GM12801 (cell line): ENCODE results near the gene SHQ1.

Source experiments
- CTCF ChIP-seq: IDR thresholded peaks from one replicate; pipeline ENCODE4 v1.5.1; 2011; ENCODE audit warnings: control low read depth; ENCODE audit not compliant: insufficient read length; ENCODE audit errors: extremely low read depth

Gene SHQ1

GRCh38 chr3:72721683-72722381, 126.4 kb downstream of the SHQ1 start:
- TF ChIP-seq CTCF, result no peak

- TF ChIP-seq CTCF, result no peak
Observed at GRCh38 chr3:72720566-72720965, 127.7 kb downstream of the SHQ1 start.

DNA sequence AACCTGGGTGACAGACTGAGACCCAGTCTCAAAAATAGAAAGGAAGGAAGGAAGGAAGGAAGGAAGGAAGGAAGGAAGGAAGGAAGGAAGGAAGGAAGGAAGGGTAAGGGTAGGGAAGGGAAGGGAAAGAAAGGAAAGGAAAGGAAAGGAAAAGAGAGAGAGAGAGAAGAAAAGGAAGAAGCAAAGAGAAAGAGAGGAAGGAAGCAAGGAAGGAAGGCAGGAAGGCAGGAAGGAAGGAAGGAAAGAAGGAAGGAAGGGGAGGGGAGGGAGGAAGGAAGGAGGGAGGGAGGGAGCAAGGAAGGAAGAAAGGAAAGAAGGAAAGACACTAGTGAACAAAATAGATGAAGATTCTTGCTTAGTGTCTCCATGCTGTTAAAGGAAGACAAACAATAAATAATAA, 129.1 kb downstream of the SHQ1 start:
- TF ChIP-seq CTCF, result no peak

DNA sequence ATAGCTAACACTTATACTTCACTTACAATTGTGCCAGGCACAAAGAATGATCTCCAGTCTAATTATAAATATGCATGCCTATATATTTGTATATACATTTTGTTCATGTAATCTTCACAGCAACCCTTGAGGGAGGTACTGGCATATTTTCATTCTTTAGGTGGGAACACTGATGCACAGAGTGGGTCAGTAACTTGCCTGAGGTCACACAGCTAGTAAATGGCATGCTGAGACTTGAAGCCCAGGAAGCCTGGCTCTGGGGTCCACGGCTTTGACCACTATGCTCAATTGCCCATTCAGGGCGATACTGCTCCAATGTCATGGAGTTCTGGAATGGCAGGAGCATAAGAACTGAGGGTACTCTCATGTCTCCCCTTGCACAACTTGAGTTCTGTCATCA, 139.8 kb downstream of the SHQ1 start:
- TF ChIP-seq CTCF, result no peak

DNA sequence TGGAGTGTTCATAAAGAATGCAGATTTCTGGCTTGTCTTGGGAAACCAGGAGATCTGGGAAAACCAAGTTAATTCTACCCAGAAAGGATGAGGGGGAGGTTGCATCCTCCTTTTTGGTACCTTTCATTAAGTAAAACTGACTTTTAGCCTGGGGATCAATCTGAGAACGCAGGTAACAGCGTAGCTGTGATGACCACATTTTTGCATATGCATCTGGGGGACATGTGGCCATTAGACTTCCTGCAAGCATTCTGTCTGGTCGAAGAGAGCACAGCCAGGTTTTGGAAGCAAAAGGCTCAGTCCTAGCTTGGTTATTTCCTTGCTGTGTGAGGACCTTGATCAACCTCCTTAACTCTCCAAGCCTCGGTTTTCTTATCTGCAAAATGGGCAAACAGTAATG, 145.2 kb downstream of the SHQ1 start:
- TF ChIP-seq CTCF, result no peak

DNA sequence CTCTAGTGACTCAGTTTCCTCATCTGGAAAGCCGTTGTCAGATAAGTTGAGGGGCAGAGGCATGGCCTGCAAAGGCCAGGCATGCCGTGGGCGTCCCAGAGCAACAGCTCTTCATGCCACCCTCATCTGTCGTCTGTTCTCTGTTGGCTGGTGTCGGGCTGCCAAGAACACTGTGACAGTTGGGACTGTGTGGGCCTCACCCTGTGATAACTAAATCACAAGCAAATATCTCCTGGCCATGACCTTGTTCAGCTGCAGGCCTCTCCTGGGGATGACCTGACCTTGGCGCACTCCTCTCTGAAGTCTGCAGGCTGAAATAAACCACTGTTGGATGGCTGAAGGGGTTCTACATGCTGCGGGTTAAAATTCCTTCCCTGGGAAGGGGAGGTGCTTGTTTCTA, 145.9 kb downstream of the SHQ1 start:
- no peak for TF ChIP-seq CTCF

- no peak for TF ChIP-seq CTCF
Observed at GRCh38 chr3:72700106-72700505, 148.1 kb downstream of the SHQ1 start.

DNA sequence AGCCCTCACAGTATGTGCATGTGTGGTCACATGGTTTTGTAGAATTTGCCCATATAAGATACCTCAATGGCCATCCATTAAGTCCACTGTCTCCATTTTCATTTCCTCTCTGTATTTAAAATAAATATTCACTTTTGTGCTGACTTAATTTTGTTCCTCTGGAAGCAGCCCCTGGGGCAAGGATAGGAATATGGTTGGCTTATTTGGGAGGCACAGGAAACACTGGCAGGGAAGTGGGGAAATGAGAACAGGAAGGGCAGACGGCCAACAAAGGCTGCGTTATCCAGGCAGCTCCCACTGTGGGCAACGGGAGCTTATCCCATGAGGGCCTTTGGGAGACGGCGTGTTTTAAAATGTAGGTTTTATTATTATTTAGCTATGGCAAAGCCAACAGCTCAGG, 148.6 kb downstream of the SHQ1 start:
- TF ChIP-seq CTCF, result no peak
